Gastroesophageal sphincter (tissue), 4 donors: ENCODE results near the gene AHDC1. TPM values are rescaled to one million over a fixed set of nuclear protein-coding genes. Genes with fewer than 3 reads are reported as not detected.

Experiments
- ATAC-seq: fragments of 150-250 bp; one replicate; pipeline ENCODE4 v1.9.1; 2016; ENCODE audit warnings: mild to moderate bottlenecking, moderate library complexity
- H3K27ac ChIP-seq, 4 donors: fragments of 200-600 bp; sonication (generic) in 3 of 4; 1 replicate in 3 of 4; 2 replicates in 1 of 4; pipeline ENCODE4 v1.5.1; 2016 to 2019
- H3K27me3 ChIP-seq: fragments of 200-600 bp; sonication (generic); one replicate; pipeline ENCODE4 v1.5.1; 2019
- H3K36me3 ChIP-seq, 2 donors: fragments of 200-600 bp; sonication (generic); one replicate each; pipeline ENCODE4 v1.5.1; 2019; ENCODE audit warnings: control low read depth in 1 of 2
- H3K4me1 ChIP-seq, 3 donors: fragments of 200-600 bp; sonication (generic); 1 replicate in 2 of 3; 2 replicates in 1 of 3; pipeline ENCODE4 v1.5.1; 2016 to 2019; ENCODE audit warnings: control low read depth in 2 of 3
- H3K4me3 ChIP-seq, 2 donors: fragments of 200-600 bp; sonication (generic); one replicate each; pipeline ENCODE4 v1.5.1; 2019; ENCODE audit warnings: mild to moderate bottlenecking in 1 of 2, moderate library complexity in 1 of 2
- H3K9me3 ChIP-seq, 3 donors: fragments of 200-600 bp; sonication (generic); one replicate each; pipeline ENCODE4 v1.5.1; 2017 to 2019; ENCODE audit warnings: control low read depth in 2 of 3
- EP300 ChIP-seq: sonication (generic); formaldehyde crosslinking; IDR thresholded peaks from one replicate; pipeline ENCODE4 v1.6.1; 2017; ENCODE audit warnings: antibody characterized with exemption, mild to moderate bottlenecking
- POLR2A ChIP-seq, 2 donors: fragments of 450-650 bp; IDR thresholded peaks; one replicate each; pipeline ENCODE4 v1.6.1; 2017; ENCODE audit warnings: antibody characterized with exemption in 2 of 2, mild to moderate bottlenecking in 2 of 2, moderate library complexity in 1 of 2
- POLR2AphosphoS5 ChIP-seq: sonication (generic); formaldehyde crosslinking; IDR thresholded peaks from one replicate; pipeline ENCODE4 v1.6.1; 2017; ENCODE audit warnings: antibody characterized with exemption
- WGBS, 2 donors: methylation state at CpG; one replicate each; pipeline ENCODE4 v1.1.5; 2018; ENCODE audit warnings: low coverage in 1 of 2; 5-methylcytosine and 5-hydroxymethylcytosine counted together
- total RNA-seq, 4 donors: library from RNA; depleted of rRNA; stranded (reverse); fragments of >200 nt; gene quantifications; one replicate each; pipeline ENCODE4 v1.1.0, GENCODE V29; 2016
- TF ChIP-seq, protein P1 (sequence below), 4 experiments: fragments of 200-600 bp in 2 of 4; fragments of 450-650 bp in 2 of 4; sonication (generic) in 1 of 4; IDR thresholded peaks; one replicate each; pipeline ENCODE4 v1.5.1; 2017 to 2019; ENCODE audit warnings: antibody characterized with exemption in 4 of 4, mild to moderate bottlenecking in 2 of 4, moderate library complexity in 2 of 4

Gene AHDC1
- total RNA-seq, 4 donors from 2014 or later: 18.2 to 50.3 (median 27.7) TPM

DNA sequence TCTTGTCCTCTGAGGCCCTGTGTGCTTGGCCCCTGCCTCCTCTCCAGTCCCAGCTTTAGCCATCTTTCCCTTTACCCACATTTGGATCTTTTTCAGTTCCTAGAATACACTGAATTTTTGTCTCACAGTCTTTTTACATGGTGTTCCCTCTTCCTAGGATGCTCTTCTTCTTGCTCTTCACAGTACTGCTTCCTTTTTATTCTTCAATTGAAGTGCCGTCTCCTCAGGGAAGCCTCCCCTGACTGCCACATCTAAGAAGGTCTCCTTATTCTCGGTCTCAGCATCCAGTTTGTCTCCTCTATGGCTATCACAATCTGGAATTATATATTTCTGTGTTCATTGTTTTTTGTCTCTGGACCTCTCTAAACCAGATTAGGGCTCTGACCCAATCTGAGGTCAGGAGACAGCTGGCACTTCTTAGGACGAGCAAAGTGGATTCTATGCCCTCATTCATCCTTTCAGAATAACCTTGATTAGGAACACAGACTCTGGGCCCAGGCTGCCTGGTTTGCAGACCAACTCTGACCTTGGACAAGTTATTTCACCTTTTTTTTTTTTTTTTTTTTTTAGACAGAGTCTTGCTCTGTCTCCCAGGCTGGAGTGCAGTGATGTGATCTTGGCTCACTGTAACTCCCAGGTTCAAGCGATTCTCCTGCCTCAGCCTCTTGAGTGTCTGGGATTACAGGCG is 34.2 kb upstream of the AHDC1 start:
- H3K4me3 ChIP-seq: no peak overlapping the region
- no peak for TF ChIP-seq EP300
- TF ChIP-seq, protein P1, sequence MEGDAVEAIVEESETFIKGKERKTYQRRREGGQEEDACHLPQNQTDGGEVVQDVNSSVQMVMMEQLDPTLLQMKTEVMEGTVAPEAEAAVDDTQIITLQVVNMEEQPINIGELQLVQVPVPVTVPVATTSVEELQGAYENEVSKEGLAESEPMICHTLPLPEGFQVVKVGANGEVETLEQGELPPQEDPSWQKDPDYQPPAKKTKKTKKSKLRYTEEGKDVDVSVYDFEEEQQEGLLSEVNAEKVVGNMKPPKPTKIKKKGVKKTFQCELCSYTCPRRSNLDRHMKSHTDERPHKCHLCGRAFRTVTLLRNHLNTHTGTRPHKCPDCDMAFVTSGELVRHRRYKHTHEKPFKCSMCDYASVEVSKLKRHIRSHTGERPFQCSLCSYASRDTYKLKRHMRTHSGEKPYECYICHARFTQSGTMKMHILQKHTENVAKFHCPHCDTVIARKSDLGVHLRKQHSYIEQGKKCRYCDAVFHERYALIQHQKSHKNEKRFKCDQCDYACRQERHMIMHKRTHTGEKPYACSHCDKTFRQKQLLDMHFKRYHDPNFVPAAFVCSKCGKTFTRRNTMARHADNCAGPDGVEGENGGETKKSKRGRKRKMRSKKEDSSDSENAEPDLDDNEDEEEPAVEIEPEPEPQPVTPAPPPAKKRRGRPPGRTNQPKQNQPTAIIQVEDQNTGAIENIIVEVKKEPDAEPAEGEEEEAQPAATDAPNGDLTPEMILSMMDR (IDR thresholded peaks at IDR 0.05): no peak
- TF ChIP-seq POLR2AphosphoS5: no peak
- TF ChIP-seq POLR2A (IDR thresholded peaks at IDR 0.05): no peak
- peaks cover 0 to 19% (median 9%) of the 10 kb centered on the region in 3 donors for H3K4me1 ChIP-seq
- no peaks in the 10 kb centered on the region for H3K9me3 ChIP-seq
- peaks cover 19% of the 10 kb centered on the region for H3K27me3 ChIP-seq
- no peaks in the 10 kb centered on the region for H3K36me3 ChIP-seq
- 66 to 76% methylated on average over 4 of the region's 5 CpGs for WGBS, 2 donors
- no peak for ATAC-seq
- no peak overlapping the region for H3K27ac ChIP-seq

- H3K9me3 ChIP-seq: no peaks in the 10 kb centered on the region
- peaks cover 0 to 45% (median 14%) of the 10 kb centered on the region in 3 donors for H3K4me1 ChIP-seq
- peak overlapping the region in 1 of 4 donors; percentile 81 for H3K27ac ChIP-seq
- no peaks in the 10 kb centered on the region for H3K36me3 ChIP-seq
- no peak for TF ChIP-seq POLR2A (IDR thresholded peaks at IDR 0.05)
- TF ChIP-seq POLR2AphosphoS5: no peak
- TF ChIP-seq, protein P1 (IDR thresholded peaks at IDR 0.05): no peak
- no peak for TF ChIP-seq EP300
- H3K4me3 ChIP-seq: peak overlapping the region in 1 of 2 donors; percentile 54
- ATAC-seq: no peak
- 95 to 96% methylated on average over 3 to 6 of the region's 11 CpGs for WGBS, 2 donors
- peaks cover 30% of the 10 kb centered on the region for H3K27me3 ChIP-seq
Observed at GRCh38 chr1:27635396-27636142, 31.6 kb upstream of the AHDC1 start.

DNA sequence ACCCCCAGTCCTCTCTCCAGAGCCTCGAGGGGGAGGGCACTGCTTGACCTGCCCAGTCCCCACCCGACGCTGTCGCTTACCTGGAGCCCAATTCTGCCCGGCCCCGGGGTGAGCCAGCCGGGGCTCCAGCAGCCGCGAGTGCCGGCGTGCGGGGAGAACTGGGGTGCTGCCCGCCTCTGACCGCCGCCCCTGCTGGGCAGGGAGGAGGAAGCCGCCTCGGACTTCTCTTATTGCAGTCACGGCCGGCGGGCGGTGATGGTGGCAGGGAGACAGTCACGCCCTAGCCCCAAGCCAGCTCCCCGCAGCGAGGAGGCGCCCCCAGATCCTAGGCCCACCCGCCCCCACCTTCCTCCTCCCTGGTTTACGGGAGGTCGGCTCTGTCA is 31.0 kb upstream of the AHDC1 start, which contains the start of gene FGR:
Gene FGR (minus strand): TSS at position 201 of the 383 bp plus-strand sequence. CDS start 11,269 bp downstream, outside the sequence.
- Histone ChIP-seq H3K4me1 (peaks cover 0 to 51% (median 15%) of the 10 kb centered on the region in 3 donors), H3K9me3 (no peaks in the 10 kb centered on the region), H3K27ac (peak within 1 kb of the TSS; percentile 19 to 81 (median 68)), H3K4me3 (peak within 1 kb of the TSS; percentile 23 to 54), H3K27me3 (peaks cover 30% of the 10 kb centered on the region), H3K36me3 (no peaks in the 10 kb centered on the region)
- whole genome bisulfite sequencing, 2 donors: no CpG with 5 or more reads among the region's 28 CpGs
- TF ChIP-seq POLR2AphosphoS5 (no peak), POLR2A (IDR thresholded peaks at IDR 0.05) (peak; percentile 17 to 37)
- ATAC-seq: no peak

DNA sequence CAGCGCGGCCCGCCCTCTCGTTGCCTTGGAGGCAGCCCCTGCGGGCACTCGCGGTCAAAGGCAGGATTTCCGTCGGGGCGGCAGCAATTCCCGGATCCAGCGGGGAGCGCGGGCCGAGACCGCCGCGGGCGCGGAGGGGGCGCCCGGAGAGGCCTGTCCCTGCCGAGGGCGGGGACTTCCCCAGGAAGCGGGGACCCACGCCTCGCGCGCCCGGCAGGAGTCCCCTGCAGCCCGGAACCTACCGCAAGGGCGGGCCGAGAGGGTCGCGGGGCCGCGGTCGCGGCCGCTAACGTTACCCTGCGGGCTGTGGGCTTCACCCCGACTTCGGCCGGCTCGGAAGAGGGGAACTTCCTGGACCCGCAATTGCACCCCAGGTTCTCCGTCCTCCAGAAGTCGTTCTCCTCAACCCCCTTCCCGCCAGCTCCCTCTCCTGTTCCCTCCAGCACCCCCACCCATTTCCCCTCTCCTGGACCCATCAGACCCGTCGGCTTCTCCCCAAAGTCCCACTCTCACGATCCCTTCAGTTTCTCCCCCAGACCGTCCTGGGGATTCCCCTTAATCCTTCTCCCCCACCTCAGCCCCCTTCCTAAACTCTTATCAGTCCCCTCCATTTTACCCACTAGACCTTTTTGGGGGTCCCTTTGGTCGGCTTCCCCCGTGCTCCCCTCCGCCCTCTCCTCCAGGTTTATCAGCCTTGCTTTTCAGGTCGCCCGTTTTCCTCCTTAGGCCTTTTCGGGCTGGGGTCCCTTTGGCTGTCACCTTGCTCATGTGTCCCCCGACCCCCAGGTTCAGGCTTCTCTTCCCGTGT is 30.4 kb upstream of the AHDC1 start:
- peak overlapping the region; percentile 19 to 81 (median 68) for H3K27ac ChIP-seq
- TF ChIP-seq POLR2AphosphoS5 (peak; percentile 23), POLR2A (IDR thresholded peaks at IDR 0.05) (peak; percentile 12 to 22), EP300 (no peak)
- TF ChIP-seq, protein P1 (IDR thresholded peaks at IDR 0.05): peak in 1 of 4 experiments; percentile 23
- peaks cover 0 to 56% (median 20%) of the 10 kb centered on the region in 3 donors for H3K4me1 ChIP-seq
- ATAC-seq: peak; percentile 52
- no peaks in the 10 kb centered on the region for H3K9me3 ChIP-seq
- no peaks in the 10 kb centered on the region for H3K36me3 ChIP-seq
- peaks cover 30% of the 10 kb centered on the region for H3K27me3 ChIP-seq
- 18% methylated on average over 15 of the region's 63 CpGs; no CpG with 5 or more reads in 1 of the 2 donors for WGBS, 2 donors
- peak overlapping the region; percentile 23 to 54 for H3K4me3 ChIP-seq
